ENCODE data around the gene PCCA.

The PCCA gene

DNA sequence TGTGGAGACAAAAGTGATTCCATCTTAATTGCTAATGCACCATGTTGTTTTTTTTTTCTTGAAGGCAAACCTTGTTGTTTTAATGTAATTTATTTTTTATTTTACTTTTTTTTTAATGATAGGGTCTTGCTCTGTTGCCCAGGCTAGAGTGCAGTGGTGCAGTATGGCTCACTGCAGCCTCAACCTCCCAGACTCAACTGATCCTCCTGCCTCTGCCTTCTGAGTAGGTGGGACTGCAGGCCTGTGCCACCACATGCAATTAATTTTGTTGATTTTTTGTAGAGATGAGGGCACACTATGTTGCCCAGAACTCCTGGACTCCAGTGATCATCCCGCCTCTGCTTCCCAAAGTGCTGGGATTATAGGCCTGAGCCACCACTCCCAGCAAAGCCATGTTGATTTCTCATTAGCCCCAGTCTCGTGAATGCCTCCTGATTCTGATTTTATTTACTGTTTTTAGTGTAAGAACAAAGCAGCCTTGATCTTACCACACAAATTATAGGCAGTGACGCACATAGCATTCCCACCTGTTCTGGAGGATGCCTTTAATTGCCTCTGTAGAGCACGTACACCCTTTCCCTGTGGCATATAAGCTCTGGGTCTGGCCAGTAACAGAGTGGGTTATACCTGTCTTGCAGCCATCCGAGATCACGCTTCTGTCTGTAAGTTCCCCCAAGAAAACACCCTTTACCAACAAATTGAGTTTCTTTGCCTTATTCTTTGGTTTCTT is 349.3 kb downstream of the PCCA start:
- no peak for DNase-seq

DNA sequence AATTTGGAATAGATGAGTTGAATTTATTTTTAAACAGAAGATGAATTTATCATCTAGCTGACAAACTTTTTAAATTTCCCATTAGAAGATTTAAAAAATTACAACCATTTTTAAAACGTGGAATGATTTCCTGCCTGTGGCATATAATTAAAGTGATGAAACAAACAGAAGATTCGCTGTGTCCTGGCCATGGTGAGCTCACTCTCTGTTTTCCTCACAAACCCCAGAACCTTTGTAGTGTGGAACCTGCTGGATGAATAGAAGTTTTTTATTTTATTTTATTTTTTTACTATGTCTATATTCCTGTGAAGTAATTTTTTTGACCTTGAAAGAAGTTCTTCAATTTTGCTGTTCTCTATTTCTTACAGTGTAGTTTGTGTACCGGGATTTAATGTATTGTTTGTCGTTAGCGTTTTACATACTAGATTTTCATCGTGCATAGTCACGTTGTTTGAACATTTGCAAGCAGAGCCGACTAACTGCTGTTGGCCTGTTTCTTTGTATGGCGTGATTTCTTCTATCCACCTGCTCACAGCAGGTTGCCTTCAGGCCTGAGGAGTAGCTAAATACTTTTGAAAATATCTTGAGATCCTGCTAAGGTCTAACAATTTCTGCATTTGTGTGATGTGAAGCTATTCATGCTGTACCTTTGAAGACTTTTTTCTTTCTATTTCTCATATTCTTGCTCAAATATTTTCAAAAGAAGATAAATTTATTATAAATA is 350.5 kb downstream of the PCCA start:
- DNase-seq = no peak

DNA sequence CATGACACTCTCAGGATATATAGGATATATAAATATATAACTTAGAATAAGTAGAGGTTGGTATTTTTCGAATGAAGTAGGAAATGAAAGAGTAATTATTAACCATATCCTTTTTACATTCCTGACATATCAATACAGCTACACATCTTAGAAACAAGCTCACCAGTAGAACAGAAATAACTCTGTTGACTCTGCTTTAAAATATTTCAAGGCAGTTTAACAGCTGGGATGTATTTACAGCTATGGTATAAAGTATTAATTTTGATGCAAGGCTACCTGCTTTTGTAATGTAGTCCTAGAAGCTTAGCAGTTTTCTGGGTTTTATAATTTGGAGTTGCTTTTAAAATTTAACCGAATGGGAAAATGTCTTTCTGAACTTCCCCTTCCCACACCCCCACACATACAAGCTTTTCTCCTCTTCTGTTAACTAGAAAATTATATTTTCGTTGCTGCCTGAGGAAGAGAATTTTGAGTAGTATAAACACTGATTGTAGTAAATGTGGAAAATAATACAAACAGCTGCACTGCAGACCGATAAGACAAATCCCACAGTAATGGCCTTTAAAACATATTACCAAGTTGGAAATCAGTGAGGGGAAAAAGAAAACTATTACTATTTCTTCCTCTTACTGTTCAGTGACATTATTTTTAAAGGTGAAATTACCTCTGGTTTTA is 352.0 kb downstream of the PCCA start:
- no peak for DNase-seq

DNA sequence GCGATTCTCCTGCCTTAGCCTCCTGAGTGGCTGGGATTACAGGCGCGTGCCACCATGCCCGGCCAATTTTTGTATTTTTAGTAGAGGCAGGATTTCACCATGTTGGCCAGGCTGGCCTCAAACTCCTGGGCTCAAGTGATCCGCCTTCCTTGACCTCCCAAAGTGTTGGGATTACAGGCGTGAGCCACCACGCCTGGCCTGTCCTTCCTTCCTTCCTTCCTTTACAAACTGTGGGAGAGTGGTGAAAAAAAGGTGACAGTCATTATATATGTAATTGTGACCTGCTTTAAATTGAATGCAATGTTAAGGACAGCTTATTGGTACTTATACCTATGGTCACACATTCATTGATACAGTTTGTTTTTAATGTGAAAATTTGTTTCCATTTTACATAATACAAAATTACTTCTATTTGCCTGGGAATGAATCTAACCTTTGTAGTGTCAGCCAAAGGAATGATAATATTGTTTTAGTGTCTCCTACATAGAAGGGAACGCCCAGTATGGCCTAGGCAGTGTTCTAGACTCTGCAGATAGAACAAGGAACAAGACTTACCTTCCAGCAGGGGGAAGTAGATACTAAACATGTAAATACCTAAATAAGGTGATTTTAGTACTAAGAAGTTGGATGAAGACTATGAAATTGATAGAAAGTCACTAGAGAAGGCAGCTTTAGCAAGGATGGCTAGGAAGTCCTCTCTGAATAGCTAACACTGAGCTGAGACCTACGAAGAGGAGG is 353.4 kb downstream of the PCCA start:
- no peak for DNase-seq

DNA sequence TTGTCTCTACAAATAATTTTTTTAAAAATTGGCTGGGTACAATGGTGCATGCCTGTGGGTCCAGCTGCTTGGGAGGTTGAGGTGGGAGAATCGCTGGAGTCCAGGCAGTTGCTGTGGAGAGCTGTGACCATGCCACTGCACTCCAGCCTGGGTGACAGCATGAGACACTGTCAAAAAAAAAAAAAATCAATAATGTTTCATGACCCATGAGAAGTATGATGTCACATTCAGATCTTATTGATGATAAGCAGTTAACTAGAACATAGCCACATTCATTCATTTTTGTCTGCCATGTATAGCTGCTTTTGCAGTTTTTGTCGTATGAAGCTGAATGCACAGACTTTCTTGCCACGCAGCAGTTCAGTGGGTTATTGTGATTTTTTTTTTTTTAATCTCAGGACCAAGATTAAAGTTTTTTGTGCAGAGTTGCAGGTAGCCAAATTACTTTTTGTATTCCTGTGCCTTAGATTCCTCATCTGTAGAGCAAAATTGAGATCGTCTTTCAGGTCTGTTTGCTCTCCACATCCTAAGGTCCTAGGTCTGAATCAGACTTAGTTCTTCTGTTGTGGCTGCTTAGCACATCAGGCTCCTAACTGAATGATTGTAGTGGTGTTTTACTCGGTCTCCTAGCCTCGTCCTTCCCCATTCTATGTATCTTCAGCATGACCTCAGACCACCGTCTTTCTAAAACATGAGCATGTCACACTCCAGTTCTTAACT is 354.5 kb downstream of the PCCA start:
- no peak for DNase-seq

DNA sequence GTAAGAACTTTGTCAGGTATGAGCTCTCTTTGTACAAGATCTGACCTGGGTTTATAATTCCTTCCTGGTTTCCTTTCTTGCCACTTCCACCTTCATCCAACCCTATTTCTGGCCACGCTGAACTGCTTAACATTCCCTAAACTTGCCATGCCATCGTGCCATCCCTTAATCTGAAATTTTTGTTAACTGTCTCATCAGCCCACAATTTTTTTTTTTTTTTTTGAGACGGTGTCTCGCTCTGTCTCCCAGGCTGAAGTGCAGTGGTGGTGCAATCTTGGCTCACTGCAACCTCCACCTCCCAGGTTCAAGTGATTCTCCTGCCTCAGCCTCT is 355.1 kb downstream of the PCCA start:
- DNase-seq = no peak

DNA sequence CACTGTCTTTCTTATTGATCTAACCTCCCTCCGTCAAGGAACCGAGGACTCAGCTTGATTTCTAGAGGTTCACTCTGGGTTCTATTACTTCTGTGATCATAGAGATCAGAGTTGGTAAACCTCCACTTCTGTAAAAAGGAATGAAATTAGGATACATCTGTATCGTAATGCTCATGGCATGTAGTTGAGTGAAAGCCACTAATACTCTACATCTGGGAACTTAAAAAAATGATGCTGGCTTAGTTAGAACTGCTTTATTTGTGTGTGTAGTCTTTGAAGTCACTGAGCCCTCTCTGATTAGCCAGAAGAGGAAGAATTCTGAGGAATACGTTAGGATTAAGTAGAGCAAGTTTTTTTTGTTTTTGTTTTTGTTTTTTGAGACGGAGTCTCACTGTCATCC is 358.9 kb downstream of the PCCA start:
- DNase-seq = no peak

DNA sequence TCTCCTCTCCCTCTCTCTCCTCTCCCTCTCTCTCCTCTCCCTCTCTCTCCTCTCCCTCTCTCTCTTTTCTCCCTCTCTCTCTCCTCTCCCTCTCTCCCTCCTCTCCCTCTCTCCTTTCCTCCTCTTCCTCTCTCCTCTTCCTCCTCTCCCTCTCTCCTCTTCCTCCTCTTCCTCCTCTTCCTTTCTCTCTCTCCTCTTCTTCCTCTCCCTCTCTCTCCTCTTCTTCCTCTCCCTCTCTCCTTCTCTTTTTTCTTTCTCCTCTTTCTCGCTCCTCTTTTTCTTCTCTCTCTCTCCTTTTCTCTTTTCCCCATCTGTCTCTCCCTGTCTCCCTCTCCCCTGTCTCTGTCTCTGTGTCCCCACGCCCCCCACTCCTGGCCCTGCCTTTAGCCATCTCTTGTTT is 363.0 kb downstream of the PCCA start:
- no peak for DNase-seq

DNA sequence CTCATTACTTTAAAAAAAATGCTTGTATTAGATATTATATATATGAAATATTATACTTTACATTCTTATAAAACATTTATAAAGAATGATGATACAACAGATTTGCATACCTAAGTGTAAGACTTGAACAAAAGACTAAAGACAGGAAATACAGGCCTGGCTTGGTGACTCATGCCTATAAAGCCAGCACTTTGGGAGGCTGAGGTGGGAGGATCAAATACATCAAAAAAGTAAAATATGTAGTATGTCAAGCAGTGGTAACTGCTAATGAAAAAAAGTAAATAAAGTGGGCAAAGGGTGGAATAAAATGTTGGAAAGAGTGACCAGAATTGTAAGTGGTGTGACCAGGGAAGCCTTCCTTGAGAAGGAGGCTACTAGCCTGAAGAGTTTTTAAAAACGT is 366.0 kb downstream of the PCCA start:
- DNase-seq = no peak

DNA sequence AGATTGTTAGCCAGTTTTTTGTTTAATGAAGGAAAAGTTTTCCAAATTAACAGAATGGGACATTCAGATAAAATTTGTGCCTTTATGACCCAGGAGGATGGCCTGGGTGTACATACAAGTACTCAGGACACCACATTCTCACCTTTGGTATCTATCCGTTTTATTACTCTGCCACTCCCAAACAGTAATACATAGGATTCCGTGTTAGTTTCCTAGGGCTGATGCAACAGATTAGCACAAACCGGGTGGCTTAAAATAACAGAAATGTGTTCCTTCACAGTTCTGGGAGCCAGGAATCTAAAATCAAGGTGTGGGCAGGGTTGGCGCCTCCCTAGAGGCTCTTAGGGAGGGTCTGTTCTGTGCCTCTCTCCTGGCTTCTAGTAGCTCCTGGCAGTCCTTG is 369.8 kb downstream of the PCCA start:
- DNase-seq = no peak

DNA sequence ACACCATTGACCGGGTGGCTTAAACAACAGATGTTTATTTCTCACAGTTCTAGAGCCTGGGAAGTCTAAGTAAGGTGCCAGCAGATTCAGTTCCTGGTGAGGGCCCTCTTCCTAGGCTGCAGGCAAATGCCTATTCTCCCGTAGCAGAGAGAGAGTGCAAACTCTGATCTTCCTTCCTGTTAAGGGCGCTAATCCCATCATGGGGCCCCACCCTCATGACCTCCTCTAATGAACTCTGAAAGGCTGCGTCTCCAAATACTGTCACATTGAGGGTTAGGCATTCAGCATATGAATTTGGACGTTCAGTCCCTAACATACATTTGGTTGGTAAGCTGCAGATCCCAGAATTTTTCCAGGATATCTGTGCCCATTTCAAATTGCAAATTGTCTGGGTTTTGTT is 370.9 kb downstream of the PCCA start:
- DNase-seq = no peak

DNA sequence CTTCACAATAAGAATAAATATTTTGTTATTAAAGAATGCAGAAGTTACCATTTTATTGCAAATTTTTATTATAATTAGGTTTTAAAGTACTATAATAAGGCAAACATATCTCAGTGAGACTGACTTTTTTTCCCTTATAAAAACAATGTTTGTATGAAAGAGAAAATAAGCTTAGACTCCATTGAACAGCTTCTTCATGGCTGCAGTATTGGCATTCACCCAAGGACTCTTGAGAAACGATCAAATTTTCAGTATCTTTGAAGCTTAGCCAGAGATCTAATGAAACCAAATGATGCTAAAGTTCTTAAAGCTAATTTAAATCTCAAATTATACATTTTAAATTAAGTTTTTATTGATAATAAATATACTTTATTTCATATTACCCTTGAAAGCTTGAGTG is 371.4 kb downstream of the PCCA start:
- DNase-seq = no peak

DNA sequence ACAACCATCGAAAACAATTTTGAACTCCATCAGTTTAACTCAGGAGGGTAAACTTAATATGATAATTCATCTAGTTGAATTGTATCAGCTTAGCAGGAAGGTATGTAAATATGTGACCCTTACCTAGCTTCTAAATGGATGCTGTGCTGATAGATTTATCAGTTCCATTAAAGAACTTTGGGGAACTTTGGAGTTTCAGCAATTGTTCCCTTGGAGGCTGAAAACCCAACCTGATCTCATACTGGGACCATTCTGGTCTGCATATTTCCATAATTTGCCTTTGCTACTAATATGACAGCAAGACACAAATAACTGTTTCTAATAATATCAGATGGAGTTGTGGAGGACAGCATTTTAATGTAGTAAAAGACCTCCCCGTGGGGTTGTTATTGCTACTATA is 371.9 kb downstream of the PCCA start:
- DNase-seq = no peak

DNA sequence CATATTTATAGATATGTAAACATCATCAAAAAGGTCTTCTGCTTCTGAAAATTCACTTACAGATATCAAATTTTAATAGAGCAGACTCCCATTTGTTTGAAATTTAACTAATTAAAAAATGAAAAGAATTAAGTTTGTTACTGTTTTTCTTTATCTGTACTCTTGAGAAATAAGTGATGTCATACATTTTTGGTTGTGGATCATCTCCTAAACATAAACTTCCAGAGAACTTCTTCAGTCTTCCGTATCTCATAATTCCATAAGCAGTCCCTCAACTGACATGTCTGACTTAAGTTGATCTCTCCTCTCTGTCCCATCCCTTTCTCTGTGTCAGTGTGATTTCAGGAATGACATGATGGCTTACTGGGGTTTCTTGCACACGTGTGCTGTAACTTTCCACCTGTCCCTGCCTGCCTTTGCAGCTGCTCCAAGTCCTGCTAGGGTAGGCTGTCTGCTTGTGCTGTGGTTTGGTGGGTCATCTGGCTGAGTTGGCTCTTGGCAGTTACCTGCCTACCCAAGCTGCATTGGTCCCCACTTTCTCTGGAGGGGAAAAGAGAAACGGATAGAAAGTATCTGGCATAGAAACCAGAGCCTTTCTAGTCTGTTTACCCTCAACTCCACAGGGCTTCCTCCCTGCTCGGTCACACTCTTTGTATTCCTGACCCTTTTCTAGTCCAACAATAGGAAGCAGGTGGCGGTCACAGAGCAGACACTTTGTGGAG is 372.6 kb downstream of the PCCA start:
- no peak for DNase-seq

DNA sequence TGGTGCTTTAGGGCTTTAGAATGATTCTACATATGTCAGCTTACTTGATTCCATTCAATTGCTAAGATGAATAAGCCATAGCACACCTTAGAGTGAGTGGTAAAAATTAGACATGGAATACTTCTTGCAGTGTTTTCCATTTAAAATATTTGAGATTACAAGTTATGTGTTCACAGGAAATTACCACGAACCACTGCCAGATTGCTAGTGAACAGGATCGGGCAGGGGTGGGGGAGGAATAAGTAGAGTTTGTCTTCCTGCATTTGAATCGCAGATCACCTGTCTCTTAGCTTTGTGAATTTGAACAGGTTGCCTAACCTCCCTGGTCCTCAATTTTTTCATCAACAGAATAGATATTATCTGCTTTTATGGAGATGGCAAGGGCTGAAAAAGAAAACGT is 375.1 kb downstream of the PCCA start:
- DNase-seq = no peak

DNA sequence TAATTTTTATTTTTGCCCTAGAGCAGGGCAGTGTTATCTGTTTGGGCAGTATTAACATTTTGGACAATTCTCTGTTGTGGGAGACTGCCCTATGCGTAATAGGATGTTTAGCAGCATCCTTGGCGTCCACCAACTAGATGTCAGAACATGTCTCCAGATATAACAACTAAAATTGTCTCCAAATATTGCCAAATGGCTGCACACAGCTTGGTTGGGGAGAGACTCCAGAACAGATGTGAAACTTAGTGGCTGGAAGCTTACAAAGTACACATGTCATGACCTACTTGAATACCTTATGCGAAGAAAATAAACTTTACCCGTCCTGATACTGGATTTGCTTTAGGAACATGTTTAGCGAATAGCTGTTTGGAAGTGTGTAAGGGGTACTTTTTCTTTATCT is 376.7 kb downstream of the PCCA start:
- no peak for DNase-seq

DNA sequence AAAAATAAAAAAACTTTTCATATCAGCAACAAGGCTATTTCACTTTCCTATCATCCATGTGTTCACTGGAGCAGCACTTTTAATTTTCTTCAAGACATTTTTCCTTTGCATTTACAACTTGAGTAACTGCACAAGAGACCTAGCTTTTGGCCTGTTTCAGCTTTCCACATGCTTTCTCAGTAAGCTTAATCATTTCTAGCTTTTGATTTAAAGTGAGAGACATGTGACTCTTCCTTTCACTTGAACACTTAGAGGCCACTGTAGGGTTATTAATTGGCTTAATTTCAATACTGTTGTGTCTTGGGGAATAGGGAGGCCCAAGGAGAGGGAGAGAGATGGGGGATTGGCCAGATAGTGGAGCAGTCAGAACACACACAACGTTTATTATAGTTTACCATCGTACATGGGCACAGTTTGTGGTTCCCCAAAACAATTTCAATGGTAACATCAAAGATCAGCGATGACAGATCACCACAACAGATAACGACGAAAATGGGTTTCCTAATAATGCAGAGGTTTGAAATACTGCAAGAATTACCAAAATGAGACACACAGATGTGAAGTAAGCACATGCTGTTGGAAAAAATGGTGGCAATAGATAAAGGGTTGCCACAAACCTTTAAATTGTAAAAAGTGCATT is 382.1 kb downstream of the PCCA start:
- no peak for DNase-seq

DNA sequence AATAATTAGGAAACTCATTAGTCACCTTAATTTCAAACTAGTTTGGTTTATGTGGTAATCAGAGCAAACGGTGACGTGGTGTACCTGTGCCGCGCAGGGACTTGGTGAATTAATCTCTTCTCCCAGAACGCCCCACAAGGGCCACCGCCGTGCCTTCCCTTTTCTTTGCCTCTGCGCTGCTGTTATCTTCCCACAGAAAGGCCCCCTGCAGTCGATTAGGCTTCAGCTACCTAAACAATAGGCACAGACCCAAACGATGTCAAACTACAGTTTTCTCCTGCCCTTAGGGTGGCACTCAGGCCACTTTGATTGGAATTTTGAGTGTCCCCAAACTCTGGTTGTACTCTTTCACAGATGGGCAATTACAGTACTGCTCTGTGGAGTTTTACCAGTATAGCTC is 384.2 kb downstream of the PCCA start:
- no peak for DNase-seq

DNA sequence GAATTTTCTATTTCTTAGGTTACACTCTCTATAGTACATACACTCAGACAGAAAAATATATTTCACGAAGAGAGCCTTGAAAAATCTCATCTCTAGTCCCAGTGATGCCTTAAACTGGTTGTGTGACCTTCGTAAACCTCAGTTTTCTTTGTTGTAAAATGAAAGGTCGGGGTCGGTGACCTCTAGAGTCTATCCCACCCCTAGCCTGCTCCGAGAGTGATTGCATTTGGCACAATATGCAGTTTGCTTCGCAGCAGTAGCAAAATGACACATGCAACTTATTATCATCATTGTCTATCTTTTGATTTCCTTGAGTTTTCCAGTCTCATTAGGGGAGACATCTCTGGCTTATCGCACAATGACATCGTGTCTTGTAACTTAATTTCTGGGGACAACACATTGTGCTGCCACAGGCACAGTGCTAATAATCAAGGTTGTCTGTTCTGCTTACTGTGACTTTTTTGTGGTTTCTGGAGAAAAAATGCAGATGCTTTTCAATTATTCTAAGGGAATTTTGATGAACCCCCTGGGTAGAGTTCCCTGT is 384.7 kb downstream of the PCCA start:
- no peak for DNase-seq

DNA sequence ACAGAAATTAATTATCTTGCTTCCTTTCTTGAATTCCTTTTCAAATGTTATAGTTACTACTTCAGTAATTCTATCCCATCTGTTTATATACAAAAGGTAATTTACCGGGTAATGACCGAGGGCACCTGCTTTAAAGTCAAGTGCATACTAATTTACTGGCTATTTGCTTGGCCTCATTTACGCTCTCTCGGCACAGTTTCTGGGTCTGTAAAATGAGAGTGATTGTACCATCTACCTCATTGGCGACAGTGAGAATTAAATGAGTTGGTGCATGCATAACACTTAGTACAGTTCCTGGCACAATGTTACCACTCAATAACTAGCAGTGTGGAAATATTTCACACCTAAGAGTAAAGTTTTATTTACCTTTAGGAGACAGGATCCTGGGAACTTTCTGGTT is 388.1 kb downstream of the PCCA start:
- peak; percentile 33 for DNase-seq

DNA sequence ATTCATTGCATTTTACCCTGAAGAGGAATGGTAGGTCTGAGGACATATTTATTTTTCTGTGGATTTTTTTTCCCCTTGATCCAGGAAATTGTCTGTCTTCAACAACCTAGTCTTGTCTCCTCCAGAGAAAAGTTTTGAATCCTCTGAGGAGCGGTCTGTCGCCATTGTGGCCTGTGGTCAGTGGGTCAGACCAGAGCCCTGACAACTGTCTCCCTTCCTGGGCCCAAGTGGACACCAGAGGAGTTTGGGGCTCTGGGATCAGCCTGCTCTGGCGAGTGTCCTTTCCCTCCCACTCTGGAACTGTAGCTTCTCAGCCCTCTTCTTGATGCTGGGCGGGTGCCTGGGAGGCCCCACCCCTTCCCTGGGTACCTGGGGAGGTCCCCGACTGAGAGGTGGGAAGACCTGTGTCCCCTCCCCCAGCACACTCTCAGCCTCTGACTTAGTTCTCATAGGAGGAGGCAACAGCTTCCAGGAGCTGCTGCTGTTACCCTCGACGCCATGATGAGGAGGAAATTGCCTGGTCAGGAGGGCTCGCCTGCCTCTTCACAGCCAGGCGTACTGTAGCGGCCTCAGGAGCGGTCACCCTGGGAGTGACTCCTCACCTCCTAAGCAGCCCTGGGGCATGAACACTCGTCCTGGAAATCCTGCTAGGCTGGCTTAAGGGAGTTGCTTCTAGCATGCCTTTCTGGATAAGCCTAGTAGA is 389.4 kb downstream of the PCCA start:
- DNase-seq = no peak

Data from NCI-H1436 treated with DMSO at 0.1 percent for 48 hours (cell line).